ENCODE measurements around the gene ST14. TPM values are rescaled to one million over a fixed set of nuclear protein-coding genes. Genes with fewer than 3 reads are reported as not detected.
"Not testable (repeated sequence)": the region's sequence is repeated elsewhere in the genome, so short reads cannot be mapped to it uniquely, and the experiment has no call there.

ST14 gene
- total RNA-seq, 1 donor from 2014 or later, result 2.1 TPM

GRCh38 chr11:130213143-130213978 is 53.8 kb downstream of the ST14 start:
- intact Hi-C loops (cut with micrococcal nuclease), result loop anchor here (10.0 kb wide), 2 partner anchors 211 to 661 kb away; partner anchors contain the start of gene ADAMTS8
- ATAC-seq (peak; percentile 86), DNase-seq (peak; percentile 82)

- DNase-seq (no peak), ATAC-seq (no peak)
- intact Hi-C loops (cut with micrococcal nuclease), result loop anchor here (10.0 kb wide), 2 partner anchors 211 to 661 kb away; partner anchors contain the start of gene ADAMTS8
These were observed 54.3 kb downstream of the ST14 start for GRCh38 chr11:130213979-130214281.

- ATAC-seq, result no peak
- intact Hi-C loops (cut with micrococcal nuclease), result loop anchor here (10.0 kb wide), 2 partner anchors 210 to 660 kb away; partner anchors contain the start of gene ADAMTS8
- DNase-seq, result no peak
These were observed 55.4 kb downstream of the ST14 start for GRCh38 chr11:130214861-130215530.

DNA sequence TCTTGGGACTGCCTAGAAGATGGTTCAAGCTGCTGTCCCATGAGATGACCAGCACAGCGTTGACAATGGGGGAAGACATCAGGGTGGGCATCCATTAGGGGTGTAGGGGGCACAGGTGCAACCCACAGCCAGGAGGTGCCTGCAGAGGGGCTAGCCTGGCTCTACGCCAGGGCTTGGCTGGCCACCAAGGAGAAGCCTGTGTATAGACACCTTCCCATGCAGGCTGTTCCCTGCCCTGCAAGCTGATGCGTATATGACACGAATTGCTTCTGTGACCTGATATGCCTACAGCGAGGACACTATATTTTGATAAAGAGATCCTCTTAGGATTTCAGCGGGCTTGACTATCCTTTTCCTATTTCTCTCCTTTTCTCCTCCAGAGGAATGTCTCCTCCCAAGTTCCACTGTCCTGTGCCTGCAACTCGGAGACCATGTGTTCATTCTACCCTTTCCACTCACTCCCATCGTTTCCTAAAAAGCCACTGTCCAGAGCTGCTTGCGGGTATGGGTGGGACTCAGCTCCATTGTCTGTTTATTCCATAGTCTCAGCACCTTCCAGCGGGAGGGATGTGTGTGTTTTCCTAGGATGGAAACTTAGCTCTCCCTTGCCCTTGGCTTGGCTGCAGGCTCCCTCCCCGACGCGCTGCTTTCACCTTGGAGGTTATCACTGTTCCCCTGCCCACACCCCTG is 56.1 kb downstream of the ST14 start:
- ATAC-seq (no peak), DNase-seq (no peak)
- intact Hi-C loops (cut with micrococcal nuclease), result loop anchor here (10.0 kb wide), 2 partner anchors 209 to 659 kb away; partner anchors contain the start of gene ADAMTS8

DNA sequence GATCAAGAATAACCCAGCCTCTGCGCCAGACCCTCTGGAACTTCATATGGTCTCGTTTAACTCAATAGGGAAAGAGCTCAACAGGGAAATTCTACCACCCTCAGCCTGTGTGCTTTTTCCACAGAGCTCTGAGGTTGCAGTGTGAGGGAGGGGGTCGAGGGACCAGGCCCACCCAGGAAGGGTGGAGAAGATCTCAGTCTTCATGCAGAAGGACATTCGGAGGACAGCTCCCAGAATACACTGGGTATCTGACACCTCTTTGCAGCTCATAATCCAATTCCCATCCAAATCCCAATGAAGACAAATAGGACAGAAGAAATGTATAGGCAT is 56.6 kb downstream of the ST14 start:
- DNase-seq (no peak), ATAC-seq (no peak)
- intact Hi-C loops (cut with micrococcal nuclease), result loop anchor here (10.0 kb wide), 2 partner anchors 209 to 659 kb away; partner anchors contain the start of gene ADAMTS8

DNA sequence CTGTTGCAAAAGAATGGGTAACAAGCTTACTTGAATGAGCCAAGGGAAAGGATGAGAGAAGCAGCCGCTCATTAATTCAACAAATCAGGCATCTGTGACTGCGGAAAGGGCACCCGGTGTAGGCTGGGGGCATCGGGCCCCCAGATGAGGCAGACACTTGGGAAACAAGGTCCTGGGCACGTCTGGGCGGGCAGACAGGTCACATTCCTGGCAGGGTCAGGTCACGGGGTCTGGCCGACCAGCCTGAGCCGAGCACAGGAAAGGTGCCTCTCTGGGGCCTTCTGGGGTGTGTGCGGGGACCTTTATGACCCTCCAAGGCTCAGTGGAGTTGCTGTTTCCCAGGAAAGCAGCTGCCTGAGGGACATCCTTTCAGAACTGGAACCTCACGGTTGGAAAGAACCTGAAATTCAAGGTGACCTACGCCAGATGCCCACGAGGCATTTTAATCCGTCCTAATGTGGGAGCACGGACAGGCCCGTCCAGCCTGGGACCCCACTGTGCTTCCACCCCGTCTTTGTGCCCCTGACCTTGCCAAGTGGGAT is 57.1 kb downstream of the ST14 start:
- DNase-seq, result no peak
- no peak for ATAC-seq
- intact Hi-C loops (cut with micrococcal nuclease), result loop anchor here (10.0 kb wide), 2 partner anchors 208 to 658 kb away; partner anchors contain the start of gene ADAMTS8

GRCh38 chr11:130217133-130218031 is 57.8 kb downstream of the ST14 start:
- intact Hi-C loops (cut with micrococcal nuclease), result loop anchor here (10.0 kb wide), 2 partner anchors 207 to 657 kb away; partner anchors contain the start of gene ADAMTS8
- DNase-seq, result no peak
- no peak for ATAC-seq

GRCh38 chr11:130218501-130219070 is 59.0 kb downstream of the ST14 start:
- ATAC-seq (no peak), DNase-seq (no peak)
- intact Hi-C loops (cut with micrococcal nuclease), result loop anchor here (10.0 kb wide), 2 partner anchors 206 to 656 kb away; partner anchors contain the start of gene ADAMTS8

DNA sequence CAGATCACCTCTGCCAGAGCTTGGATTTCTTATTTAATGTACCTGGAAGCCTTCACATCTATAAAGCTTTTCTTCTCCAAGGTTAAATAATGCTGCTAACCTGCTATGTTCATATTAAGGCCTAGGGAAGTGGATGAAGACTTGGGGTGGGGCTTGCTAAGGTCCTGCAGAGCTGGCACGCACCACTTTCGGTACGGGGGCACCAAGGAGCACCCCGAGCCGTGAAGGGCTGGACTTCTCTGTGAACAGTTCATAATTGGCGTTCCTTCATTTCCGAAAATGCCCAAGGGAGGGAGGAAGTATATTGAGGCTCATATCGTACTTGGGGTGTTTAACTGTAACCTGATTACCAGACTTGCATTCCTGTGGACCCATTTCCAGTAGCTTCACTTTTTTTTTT is 59.6 kb downstream of the ST14 start:
- intact Hi-C loops (cut with micrococcal nuclease), result loop anchor here (10.0 kb wide), 2 partner anchors 206 to 656 kb away; partner anchors contain the start of gene ADAMTS8
- ATAC-seq (no peak), DNase-seq (no peak)

DNA sequence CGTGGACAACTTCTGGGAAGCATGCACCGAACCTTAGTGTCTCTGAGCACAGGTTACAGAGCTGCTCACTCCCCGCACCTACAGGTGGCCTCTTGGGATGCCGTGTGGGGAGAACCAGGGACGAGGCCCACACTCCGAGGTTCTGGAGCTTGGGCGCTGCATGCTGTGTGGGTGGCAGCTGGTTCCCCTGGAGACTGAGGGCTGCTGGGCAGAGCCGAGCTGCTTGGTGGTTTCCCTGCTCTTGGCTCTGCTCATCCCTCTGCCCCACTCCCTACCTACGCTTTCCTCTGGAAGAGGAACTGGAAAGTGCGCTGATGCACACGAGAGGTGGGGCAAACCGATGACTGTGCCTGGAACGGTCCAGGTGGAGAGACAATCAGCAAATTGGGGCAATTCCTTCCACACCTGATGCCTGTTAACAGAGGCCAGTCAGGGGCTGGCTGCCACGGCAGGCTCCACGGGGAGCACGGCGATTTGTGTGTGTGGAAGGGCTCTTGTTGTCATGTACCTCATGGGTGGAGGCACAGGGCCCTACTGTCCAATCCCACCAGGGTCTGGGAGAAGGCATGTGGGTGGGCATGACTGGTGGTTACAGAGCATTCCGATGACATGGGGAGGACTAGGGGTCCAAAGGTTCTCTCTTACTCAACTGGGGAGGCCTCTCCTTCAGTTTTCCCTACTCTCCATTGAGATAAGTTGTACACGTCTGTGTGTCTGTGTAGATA is 60.9 kb downstream of the ST14 start:
- no peak for DNase-seq
- ATAC-seq, result no peak
- intact Hi-C loops (cut with micrococcal nuclease), result no loop called here

DNA sequence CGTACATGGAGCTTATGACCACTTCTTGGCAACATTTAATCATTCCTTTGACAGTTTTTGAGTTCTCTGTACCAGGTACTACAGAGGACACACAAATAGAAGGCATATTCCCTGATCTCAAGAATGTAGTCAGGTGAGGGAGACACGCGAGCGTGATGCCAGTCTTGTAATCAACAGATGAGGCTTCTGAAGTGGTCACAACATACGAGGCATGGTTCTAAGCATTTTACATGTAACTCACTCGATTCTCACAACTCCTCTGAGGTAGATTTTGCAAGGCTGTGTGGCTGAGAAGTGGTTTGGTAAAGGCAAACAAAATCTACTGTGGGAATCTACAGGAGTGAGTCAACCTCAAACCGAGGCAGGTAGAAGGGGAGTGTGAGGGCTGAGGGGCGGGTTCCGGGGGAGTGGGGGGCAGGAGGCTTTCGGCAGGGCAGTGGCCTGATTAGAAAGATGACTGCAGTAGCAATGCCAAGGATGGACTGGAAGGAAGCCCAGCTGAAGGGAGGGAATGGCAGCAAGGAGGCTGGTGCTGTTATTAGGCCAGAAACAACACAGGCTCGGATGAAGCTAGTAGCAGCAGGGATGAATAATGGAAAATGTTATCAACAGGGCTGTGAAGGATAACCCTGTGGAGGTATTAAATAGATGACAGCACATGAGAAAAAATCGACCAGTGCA is 63.8 kb downstream of the ST14 start:
- ATAC-seq (peak; percentile 86), DNase-seq (no peak)
- intact Hi-C loops (cut with micrococcal nuclease), result no loop called here

DNA sequence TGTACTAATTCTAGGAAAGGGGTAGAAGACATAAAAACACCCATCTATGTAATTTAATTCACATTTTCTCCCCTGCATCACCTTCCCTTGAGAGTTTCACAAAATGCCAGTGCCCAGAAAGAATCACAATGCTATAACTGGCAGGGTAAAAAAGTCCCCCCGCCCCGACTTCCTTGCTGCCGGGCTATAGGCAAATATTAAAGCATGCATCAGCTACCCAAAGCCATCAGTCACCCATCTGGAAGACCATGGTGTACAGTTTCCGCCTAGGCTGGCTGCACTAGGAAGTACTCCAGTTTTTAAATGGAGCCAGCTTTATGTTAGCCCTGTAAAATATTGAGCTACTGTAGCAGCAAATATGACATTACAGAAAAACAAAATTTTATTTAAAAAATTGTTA is 67.8 kb downstream of the ST14 start:
- intact Hi-C loops (cut with micrococcal nuclease), result no loop called here
- ATAC-seq (no peak), DNase-seq (no peak)

GRCh38 chr11:130233486-130233885 is 73.9 kb downstream of the ST14 start:
- ATAC-seq; DNase-seq; intact Hi-C loops (cut with micrococcal nuclease): not testable (repeated sequence)

GRCh38 chr11:130233888-130234287 is 74.3 kb downstream of the ST14 start:
- DNase-seq; intact Hi-C loops (cut with micrococcal nuclease); ATAC-seq: not testable (repeated sequence)

GRCh38 chr11:130234315-130234714 is 74.7 kb downstream of the ST14 start:
- no peak for ATAC-seq
- intact Hi-C loops (cut with micrococcal nuclease), result no loop called here

DNA sequence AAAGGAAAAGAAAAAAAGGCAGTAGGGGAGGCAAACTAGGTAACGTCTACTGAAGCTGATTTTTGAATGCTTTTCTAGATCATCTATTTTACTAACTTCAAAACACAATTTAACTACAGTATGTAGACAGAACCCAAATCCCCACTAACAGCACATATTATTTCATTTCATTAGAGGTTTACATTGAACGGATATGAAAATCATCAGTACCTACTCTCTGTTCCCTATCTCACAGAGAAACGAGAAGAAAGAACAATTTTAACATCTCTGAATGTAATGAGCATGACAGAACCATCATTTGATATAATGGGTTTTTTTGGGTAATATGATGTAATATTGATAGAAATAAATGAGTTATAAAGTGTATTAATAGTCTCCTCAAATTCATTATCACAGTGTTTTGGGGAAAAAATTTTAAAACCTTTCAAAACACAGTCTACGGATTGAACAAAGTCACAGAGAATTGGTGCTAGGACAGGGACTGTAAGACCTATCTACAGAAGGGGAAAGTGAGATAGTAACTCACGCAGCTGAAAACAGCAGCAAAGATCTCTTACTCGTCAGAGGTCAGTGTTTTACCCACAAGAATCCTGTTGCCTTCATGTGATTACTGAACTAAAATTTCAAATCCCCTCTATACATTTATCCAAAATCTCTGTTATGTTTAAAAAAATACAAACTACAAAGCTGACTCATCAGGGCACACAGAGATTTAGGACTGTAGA is 77.9 kb downstream of the ST14 start:
- ATAC-seq (no peak), DNase-seq (no peak)
- intact Hi-C loops (cut with micrococcal nuclease), result no loop called here

More at GRCh38 chr11:130234315-130234714, 74.7 kb downstream of the ST14 start:
- no peak for DNase-seq

All from left ventricle myocardium superior (tissue), 1 donor.